ENCODE results near the gene ACTBL2. TPM values are rescaled to one million over a fixed set of nuclear protein-coding genes. Genes with fewer than 3 reads are reported as not detected.

Gene ACTBL2
- total and polyA plus RNA-seq, 4 donors, result not detected

GRCh38 chr5:57435701-57436134 is 46.9 kb downstream of the ACTBL2 start:
- Histone ChIP-seq H3K27ac (ENCODE audit: low read depth in 1 of 2, low read length in 2 of 2) (no peak overlapping the region), H3K36me3 (ENCODE audit: control insufficient read depth in 4 of 4, insufficient read depth in 3 of 4, low read depth in 1 of 4, low read length in 3 of 4) (no peaks in the 10 kb centered on the region), H3K9me3 (ENCODE audit: control insufficient read depth in 4 of 4, low read length in 3 of 4) (no peaks in the 10 kb centered on the region)

DNA sequence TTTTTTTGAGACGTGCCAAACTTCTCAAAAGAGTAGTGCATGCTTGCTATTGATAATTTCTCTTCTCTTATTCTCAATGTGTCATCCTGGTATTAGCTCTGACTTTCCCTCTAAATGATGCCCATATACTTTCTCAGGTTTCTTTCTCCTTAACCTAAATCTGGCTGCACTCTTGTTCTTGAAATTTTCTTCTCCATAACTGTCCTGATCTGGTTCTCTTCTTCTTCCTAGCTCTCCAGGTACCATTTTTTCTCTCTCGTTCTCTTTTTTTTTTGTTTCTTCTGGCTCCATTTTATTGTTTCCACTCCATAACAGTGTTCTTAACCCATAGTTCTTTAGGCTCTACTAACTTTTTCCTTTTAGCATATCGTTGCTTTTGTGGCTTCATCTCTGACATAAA is 47.9 kb downstream of the ACTBL2 start:
- Histone ChIP-seq H3K27ac (ENCODE audit: low read depth in 1 of 2, low read length in 2 of 2) (no peak overlapping the region), H3K9me3 (ENCODE audit: control insufficient read depth in 4 of 4, low read length in 3 of 4) (no peaks in the 10 kb centered on the region), H3K4me3 (ENCODE audit: low read depth in 1 of 3, low read length in 3 of 3) (no peak overlapping the region), H3K4me1 (ENCODE audit: control insufficient read depth in 4 of 4, insufficient read depth in 4 of 4, low read length in 3 of 4) (no peaks in the 10 kb centered on the region), H3K36me3 (ENCODE audit: control insufficient read depth in 4 of 4, insufficient read depth in 3 of 4, low read depth in 1 of 4, low read length in 3 of 4) (no peaks in the 10 kb centered on the region), H3K27me3 (ENCODE audit: control insufficient read depth in 4 of 4, insufficient read depth in 4 of 4, low read length in 3 of 4) (no peaks in the 10 kb centered on the region), H3K9ac (ENCODE audit: low read depth in 1 of 2, low read length in 2 of 2) (no peak overlapping the region)
- DNase-seq (ENCODE audit: low spot score), result no peak
- whole genome bisulfite sequencing, result 67% methylated on average over 3 of the region's 3 CpGs
- no peak for TF ChIP-seq ZBTB33 (IDR thresholded peaks at IDR 0.05)
- TF ChIP-seq SP1 (IDR thresholded peaks at IDR 0.05), result no peak
- TF ChIP-seq RAD21 (IDR thresholded peaks at IDR 0.05), result no peak
- TF ChIP-seq, protein P1, sequence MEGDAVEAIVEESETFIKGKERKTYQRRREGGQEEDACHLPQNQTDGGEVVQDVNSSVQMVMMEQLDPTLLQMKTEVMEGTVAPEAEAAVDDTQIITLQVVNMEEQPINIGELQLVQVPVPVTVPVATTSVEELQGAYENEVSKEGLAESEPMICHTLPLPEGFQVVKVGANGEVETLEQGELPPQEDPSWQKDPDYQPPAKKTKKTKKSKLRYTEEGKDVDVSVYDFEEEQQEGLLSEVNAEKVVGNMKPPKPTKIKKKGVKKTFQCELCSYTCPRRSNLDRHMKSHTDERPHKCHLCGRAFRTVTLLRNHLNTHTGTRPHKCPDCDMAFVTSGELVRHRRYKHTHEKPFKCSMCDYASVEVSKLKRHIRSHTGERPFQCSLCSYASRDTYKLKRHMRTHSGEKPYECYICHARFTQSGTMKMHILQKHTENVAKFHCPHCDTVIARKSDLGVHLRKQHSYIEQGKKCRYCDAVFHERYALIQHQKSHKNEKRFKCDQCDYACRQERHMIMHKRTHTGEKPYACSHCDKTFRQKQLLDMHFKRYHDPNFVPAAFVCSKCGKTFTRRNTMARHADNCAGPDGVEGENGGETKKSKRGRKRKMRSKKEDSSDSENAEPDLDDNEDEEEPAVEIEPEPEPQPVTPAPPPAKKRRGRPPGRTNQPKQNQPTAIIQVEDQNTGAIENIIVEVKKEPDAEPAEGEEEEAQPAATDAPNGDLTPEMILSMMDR (IDR thresholded peaks at IDR 0.05; ENCODE audit: low read depth, low read length, missing input control), result no peak
- TF ChIP-seq HNF4A (conservative IDR thresholded peaks at IDR 0.05), result no peak
- no peak for TF ChIP-seq EGR1 (IDR thresholded peaks at IDR 0.05; ENCODE audit: low read depth in 2 of 2)
- TF ChIP-seq MAX (IDR thresholded peaks at IDR 0.05), result no peak
- TF ChIP-seq FOXA1 (IDR thresholded peaks at IDR 0.05), result no peak
- TF ChIP-seq RXRA (IDR thresholded peaks at IDR 0.05), result no peak
- TF ChIP-seq NR2F2 (IDR thresholded peaks at IDR 0.05), result no peak
- no peak for TF ChIP-seq YY1 (IDR thresholded peaks at IDR 0.05)

More at GRCh38 chr5:57435701-57436134, 46.9 kb downstream of the ACTBL2 start:
- TF ChIP-seq, protein P1 (IDR thresholded peaks at IDR 0.05; ENCODE audit: low read depth, low read length, missing input control), result no peak
- TF ChIP-seq GABPA (IDR thresholded peaks at IDR 0.05 in 1 of 2, conservative IDR thresholded peaks at IDR 0.05 in 1 of 2) (no peak), FOXA2 (IDR thresholded peaks at IDR 0.05) (no peak), SP1 (IDR thresholded peaks at IDR 0.05) (no peak), HNF4A (conservative IDR thresholded peaks at IDR 0.05) (no peak), MAX (IDR thresholded peaks at IDR 0.05) (no peak), JUND (IDR thresholded peaks at IDR 0.05) (no peak), RAD21 (IDR thresholded peaks at IDR 0.05) (no peak), RXRA (IDR thresholded peaks at IDR 0.05) (no peak), NR2F2 (IDR thresholded peaks at IDR 0.05) (no peak), FOXA1 (IDR thresholded peaks at IDR 0.05) (no peak), REST (IDR thresholded peaks at IDR 0.05) (no peak), YY1 (IDR thresholded peaks at IDR 0.05) (no peak), HNF4G (IDR thresholded peaks at IDR 0.05) (no peak)
- TF ChIP-seq, protein P2, sequence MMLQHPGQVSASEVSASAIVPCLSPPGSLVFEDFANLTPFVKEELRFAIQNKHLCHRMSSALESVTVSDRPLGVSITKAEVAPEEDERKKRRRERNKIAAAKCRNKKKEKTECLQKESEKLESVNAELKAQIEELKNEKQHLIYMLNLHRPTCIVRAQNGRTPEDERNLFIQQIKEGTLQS (IDR thresholded peaks at IDR 0.05), result no peak
- no peak overlapping the region for H3K9ac ChIP-seq (ENCODE audit: low read depth in 1 of 2, low read length in 2 of 2)
- WGBS, result 27% methylated on average over 2 of the region's 2 CpGs
- no peak for DNase-seq (ENCODE audit: low spot score)
- H3K4me1 ChIP-seq (ENCODE audit: control insufficient read depth in 4 of 4, insufficient read depth in 4 of 4, low read length in 3 of 4), result no peaks in the 10 kb centered on the region
- no peaks in the 10 kb centered on the region for H3K27me3 ChIP-seq (ENCODE audit: control insufficient read depth in 4 of 4, insufficient read depth in 4 of 4, low read length in 3 of 4)
- H3K4me3 ChIP-seq (ENCODE audit: low read depth in 1 of 3, low read length in 3 of 3), result no peak overlapping the region

Measured in liver (tissue), 9 donors.